Measurements from ENCODE around the gene PSD2. TPM values are rescaled to one million over a fixed set of nuclear protein-coding genes. Genes with fewer than 3 reads are reported as not detected.

PSD2 gene
- total and polyA plus RNA-seq, 2 donors (not counting 1 experiment from before 2014, with no cell fraction given) = 0.10 to 0.17 TPM

GRCh38 chr5:139811274-139811607 lies 15.6 kb downstream of the PSD2 start:
- H3K4me2 ChIP-seq (replicated peaks; ENCODE audit: low read depth, low read length, poor library complexity, severe bottlenecking) = no peak overlapping the region
- Mint-ChIP-seq H3K27me3 (peaks cover 34% of the 10 kb centered on the region), H3K4me3 (no peak overlapping the region), H3K4me1 (no peaks in the 10 kb centered on the region), H3K27ac (no peak overlapping the region), H3K9me3 (ENCODE audit: insufficient read depth) (no peaks in the 10 kb centered on the region)
- H3K4me1 ChIP-seq (ENCODE audit: control insufficient read depth in 2 of 2, insufficient read depth in 2 of 2, low read length in 2 of 2) = no peaks in the 10 kb centered on the region
- no peak overlapping the region for H3K27ac ChIP-seq (ENCODE audit: low read length in 2 of 2)
- no peak overlapping the region for H3K4me3 ChIP-seq (ENCODE audit: control extremely low read depth in 1 of 5, extremely low read depth in 1 of 5, insufficient read depth in 1 of 5, low read depth in 2 of 5, low read length in 4 of 5)
- peaks cover 0 to 20% (median 0%) of the 10 kb centered on the region in 4 experiments for H3K27me3 ChIP-seq (replicated peaks in 1 of 4; ENCODE audit: control extremely low read depth in 1 of 4, control insufficient read depth in 3 of 4, insufficient read depth in 4 of 4, low read length in 3 of 4)
- DNase-seq = no peak
- intact Hi-C loops (cut with micrococcal nuclease) = no loop called here
- TF ChIP-seq EZH2 (IDR thresholded peaks at IDR 0.05; ENCODE audit: borderline replicate concordance, insufficient read depth, low read depth, low read length, poor library complexity, severe bottlenecking) = no peak
- no peak for TF ChIP-seq CTCF (IDR thresholded peaks at IDR 0.05)
- no CpG with 5 or more reads among the region's 2 CpGs for WGBS (ENCODE audit: insufficient coverage)
- POLR2A ChIA-PET = no interaction called here
- CTCF ChIA-PET = no interaction called here
- H3K79me2 ChIP-seq (ENCODE audit: control insufficient read depth, insufficient read depth, low read length) = no peaks in the 10 kb centered on the region
- no peaks in the 10 kb centered on the region for H4K20me1 ChIP-seq (ENCODE audit: control insufficient read depth, insufficient read depth, low read length, poor library complexity, severe bottlenecking)
- no peaks in the 10 kb centered on the region for H3K36me3 ChIP-seq (replicated peaks in 1 of 2; ENCODE audit: control extremely low read depth in 1 of 2, control insufficient read depth in 1 of 2, extremely low read depth in 1 of 2, insufficient read depth in 2 of 2, low read length in 1 of 2)
- H2AFZ ChIP-seq (ENCODE audit: insufficient read depth, low read depth, low read length, poor library complexity, severe bottlenecking) = no peak overlapping the region
- H3K9ac ChIP-seq (ENCODE audit: low read length) = no peak overlapping the region
- peaks cover 0 to 8% (median 0%) of the 10 kb centered on the region in 3 donors for H3K9me3 ChIP-seq (ENCODE audit: control extremely low read depth in 1 of 3, control insufficient read depth in 2 of 3, insufficient read depth in 1 of 3, low read length in 2 of 3)
- no peak for ATAC-seq (ENCODE audit: low read depth)

- H3K4me1 ChIP-seq (ENCODE audit: control insufficient read depth in 2 of 2, insufficient read depth in 2 of 2, low read length in 2 of 2) = no peaks in the 10 kb centered on the region
- no peaks in the 10 kb centered on the region for H4K20me1 ChIP-seq (ENCODE audit: control insufficient read depth, insufficient read depth, low read length, poor library complexity, severe bottlenecking)
- no peaks in the 10 kb centered on the region for H3K4me1 Mint-ChIP-seq
- intact Hi-C loops (cut with micrococcal nuclease) = no loop called here
- H3K9me3 ChIP-seq (ENCODE audit: control extremely low read depth in 1 of 3, control insufficient read depth in 2 of 3, insufficient read depth in 1 of 3, low read length in 2 of 3) = peaks cover 0 to 8% (median 0%) of the 10 kb centered on the region in 3 donors
- no peak overlapping the region for H3K27ac ChIP-seq (ENCODE audit: low read length in 2 of 2)
- H2AFZ ChIP-seq (ENCODE audit: insufficient read depth, low read depth, low read length, poor library complexity, severe bottlenecking) = no peak overlapping the region
- H3K4me2 ChIP-seq (replicated peaks; ENCODE audit: low read depth, low read length, poor library complexity, severe bottlenecking) = no peak overlapping the region
- H3K9ac ChIP-seq (ENCODE audit: low read length) = no peak overlapping the region
- CTCF ChIA-PET = no interaction called here
- DNase-seq (no peak), ATAC-seq (ENCODE audit: low read depth) (no peak)
- TF ChIP-seq EZH2 (IDR thresholded peaks at IDR 0.05; ENCODE audit: borderline replicate concordance, insufficient read depth, low read depth, low read length, poor library complexity, severe bottlenecking) (no peak), CTCF (IDR thresholded peaks at IDR 0.05) (no peak)
- WGBS (ENCODE audit: insufficient coverage) = 89% methylated on average over 5 of the region's 5 CpGs
- peaks cover 34% of the 10 kb centered on the region for H3K27me3 Mint-ChIP-seq
- no peaks in the 10 kb centered on the region for H3K79me2 ChIP-seq (ENCODE audit: control insufficient read depth, insufficient read depth, low read length)
- H3K36me3 ChIP-seq (replicated peaks in 1 of 2; ENCODE audit: control extremely low read depth in 1 of 2, control insufficient read depth in 1 of 2, extremely low read depth in 1 of 2, insufficient read depth in 2 of 2, low read length in 1 of 2) = no peaks in the 10 kb centered on the region
- H3K4me3 ChIP-seq (ENCODE audit: control extremely low read depth in 1 of 5, extremely low read depth in 1 of 5, insufficient read depth in 1 of 5, low read depth in 2 of 5, low read length in 4 of 5) = no peak overlapping the region
- no peak overlapping the region for H3K27ac Mint-ChIP-seq
- no peak overlapping the region for H3K4me3 Mint-ChIP-seq
- no peaks in the 10 kb centered on the region for H3K9me3 Mint-ChIP-seq (ENCODE audit: insufficient read depth)
- POLR2A ChIA-PET = no interaction called here
- peaks cover 0 to 20% (median 0%) of the 10 kb centered on the region in 4 experiments for H3K27me3 ChIP-seq (replicated peaks in 1 of 4; ENCODE audit: control extremely low read depth in 1 of 4, control insufficient read depth in 3 of 4, insufficient read depth in 4 of 4, low read length in 3 of 4)
Measured at GRCh38 chr5:139812323-139812722, 16.7 kb downstream of the PSD2 start.
